HG02610 (cell line): ENCODE results near the gene RAPGEF3.
A peak's percentile ranks its signal among the peaks of the same experiment; 100 is the strongest.

Source experiments
- ATAC-seq: cut with Tn5 transposase; IDR thresholded peaks from one replicate; pipeline ENCODE4 v1.9.1; 2021; ENCODE audit warnings: mild to moderate bottlenecking, moderate library complexity; ENCODE audit not compliant: unreplicated experiment

The RAPGEF3 gene

GRCh38 chr12:47777151-47777550, 18.5 kb upstream of the RAPGEF3 start:
- no peak for ATAC-seq

DNA sequence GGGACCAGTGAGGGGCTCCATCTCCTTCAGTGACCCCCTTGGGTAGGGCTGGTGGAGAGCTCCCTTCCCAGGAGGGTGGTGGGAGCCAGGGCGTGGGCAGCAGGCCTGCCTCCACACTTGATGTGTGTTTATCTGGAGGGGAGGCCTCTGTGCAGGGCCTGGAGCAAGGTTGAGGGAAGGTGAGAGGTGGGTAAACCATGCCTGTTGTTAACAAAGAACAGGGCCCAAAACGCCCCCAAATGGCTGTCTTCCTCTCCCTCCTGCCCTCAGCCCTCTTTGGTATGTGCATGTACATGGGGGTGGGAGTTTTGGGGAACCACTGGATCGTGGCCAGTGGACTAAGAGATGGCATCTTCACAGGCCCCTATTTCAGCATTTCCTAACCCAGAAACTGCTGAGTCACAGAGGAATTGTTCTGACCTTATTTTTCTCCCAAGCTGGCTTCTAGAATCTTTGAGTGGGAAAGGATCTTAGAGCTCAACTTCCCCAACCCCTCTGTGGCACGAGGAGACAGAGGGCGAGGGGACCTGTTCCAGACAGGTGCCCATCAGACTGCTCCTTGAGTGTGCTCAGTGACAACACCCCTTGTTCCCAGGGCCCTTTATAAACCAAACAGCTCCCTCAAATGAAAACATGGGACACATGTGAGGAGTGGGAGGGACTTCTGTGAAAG, 17.9 kb upstream of the RAPGEF3 start:
- ATAC-seq: no peak

DNA sequence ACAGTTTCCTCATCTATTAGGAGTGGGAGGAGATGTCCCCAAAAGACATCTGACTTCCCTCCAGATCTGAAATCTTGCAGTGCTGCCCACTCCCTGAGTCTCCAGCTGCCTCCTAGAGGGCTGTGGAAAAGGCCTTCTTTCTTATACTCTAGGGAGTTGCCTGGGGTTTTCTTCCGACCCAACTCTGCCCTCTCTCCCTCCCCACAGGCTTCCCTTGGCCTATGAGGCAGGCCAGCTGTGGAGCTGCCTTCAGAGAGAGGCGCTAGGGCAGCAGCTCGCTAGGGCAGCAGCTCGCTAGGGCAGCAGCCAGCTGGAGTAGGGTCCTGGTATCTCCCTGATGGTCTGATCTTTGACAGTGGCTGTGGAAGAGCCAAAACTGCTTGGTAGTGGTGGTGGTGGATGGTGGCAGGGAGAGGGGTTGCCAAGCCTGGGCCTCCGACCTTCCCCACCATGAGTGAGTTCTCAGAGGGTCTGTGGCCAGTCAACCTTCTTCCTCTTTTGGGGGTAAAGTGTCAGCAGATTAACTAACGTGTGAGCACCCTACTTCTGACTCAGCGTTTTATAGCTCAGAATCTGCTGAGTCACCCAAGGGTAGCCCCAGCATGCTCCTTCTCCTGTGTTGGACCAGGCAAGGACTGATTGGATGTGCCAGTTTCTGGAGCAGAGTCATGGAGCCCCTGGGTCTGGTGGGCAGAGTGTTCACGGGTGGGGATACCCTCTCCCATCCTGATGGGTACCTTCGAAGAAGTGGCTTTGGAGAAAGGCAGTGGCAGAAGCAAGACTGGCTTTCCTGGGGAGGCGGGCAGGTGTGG, 16.6 kb upstream of the RAPGEF3 start:
- no peak for ATAC-seq

GRCh38 chr12:47774663-47775062, 16.0 kb upstream of the RAPGEF3 start:
- no peak for ATAC-seq

- no peak for ATAC-seq
Measured at GRCh38 chr12:47773858-47774580, 15.3 kb upstream of the RAPGEF3 start.

DNA sequence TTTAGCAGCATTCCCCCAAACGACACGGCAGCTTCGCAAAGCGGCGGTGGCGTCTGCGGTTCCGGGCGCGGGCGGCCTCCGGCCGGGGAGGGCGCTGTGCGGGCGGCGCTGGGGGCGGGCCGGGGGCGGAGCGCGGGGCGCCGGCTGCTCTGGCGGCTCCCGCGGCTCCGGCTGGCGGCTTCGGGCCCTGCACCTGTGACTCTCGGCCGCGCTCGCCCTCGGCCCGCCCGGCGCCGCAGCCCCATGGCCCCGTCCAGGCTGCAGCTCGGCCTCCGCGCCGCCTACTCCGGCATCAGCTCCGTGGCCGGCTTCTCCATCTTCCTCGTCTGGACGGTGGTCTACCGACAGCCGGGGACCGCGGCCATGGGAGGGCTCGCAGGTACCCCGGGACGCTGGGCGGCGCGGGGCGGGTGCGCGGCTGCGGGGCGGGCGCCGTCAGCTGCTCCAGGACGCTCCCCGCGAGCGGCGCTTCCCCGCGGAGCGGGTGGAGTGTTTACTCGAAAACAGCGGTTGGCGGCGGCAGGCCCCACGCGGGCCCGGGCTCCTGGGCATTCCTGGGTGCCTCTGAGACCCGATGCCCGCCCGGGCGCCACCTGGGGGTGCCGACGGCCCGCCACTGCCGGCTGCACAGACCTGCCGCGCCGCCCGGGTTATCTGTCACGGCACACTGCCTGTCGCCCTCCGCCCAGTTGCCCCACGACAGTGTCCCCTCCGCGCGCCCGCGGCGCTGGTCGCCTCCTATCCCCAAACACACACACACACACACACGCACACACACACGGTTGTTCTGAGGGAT, 14.6 kb upstream of the RAPGEF3 start, which contains the start of gene SLC48A1:
Gene SLC48A1, plus strand, starts transcription at position 177 of the 796 bp plus-strand sequence. Its CDS starts 67 bp downstream, at position 244.
- peak; percentile 71 for ATAC-seq

DNA sequence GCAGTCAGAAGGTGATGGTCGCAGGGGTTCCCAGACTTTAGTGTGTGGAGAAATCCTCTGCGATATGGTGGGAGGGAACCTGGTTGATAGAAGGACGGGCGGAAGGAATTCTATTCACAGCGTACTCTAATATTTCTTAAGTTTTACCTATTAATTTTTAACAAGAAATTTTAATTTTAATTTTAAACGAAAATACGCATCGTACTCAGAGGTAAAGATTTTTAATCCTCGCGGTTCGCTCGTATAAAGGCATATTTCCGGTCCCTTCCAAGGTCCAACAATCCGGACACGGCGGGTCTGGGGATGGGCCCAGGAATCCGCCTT, 14.0 kb upstream of the RAPGEF3 start:
- no peak for ATAC-seq

- ATAC-seq: no peak
Measured at GRCh38 chr12:47772094-47772660, 13.5 kb upstream of the RAPGEF3 start.

- no peak for ATAC-seq
Measured at GRCh38 chr12:47771304-47771703, 12.6 kb upstream of the RAPGEF3 start.

DNA sequence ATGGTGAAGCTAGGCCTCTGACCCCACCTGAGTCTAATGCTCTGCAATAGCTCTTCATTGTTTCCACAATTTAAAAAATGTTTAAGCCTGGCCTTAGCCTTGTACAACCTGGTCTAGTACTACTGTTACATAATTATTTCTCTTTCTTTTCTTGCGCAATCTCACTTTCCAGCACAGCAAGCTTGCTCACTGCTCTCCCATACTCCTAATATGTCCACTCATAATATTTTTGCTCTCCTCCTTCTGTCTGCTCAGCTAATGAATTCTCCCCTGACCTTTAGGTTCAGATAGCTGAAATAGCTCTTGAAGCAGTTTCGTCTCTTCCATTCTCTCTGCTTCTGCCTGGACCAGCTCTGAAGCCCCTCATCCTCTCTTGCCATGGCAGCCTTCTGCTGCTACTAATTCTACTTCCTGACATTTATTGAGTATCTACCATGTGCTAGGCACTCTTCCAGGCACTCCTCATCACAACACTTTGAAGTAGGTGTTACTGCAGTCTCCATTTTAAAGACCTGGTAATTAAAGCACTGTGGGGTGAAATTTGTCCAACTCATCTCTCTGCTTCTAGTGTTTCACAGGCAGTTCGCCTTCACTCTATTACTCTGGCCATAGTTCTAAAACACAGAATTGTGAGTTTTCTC, 11.5 kb upstream of the RAPGEF3 start:
- ATAC-seq: no peak

- ATAC-seq: no peak
Measured at GRCh38 chr12:47769234-47770085, 10.8 kb upstream of the RAPGEF3 start.

- no peak for ATAC-seq
Measured at GRCh38 chr12:47768323-47768811, 9.7 kb upstream of the RAPGEF3 start.

DNA sequence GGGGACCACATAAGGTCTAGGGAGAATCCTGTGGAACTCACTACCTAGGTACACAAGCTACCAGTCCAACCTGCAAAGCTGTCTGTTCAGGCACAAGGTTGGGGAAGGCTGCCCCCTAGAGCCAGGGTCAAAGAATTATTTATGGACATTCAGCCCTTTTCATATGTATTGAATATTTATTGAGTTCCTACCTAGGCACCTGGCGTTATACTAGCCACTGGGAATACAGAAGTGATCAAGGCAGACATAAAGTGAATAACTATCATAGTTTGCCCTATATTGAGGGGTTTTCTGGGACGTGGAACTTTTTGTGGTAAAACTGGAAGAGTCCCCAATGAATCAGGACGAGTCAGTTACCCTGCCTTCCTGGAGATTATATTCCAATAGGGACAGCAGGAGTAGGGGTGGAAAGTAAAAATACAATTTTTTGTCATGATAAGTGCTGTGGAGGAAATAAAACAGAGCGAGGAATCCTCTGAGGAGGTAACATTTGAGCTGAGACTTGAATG, 8.6 kb upstream of the RAPGEF3 start:
- ATAC-seq: no peak

DNA sequence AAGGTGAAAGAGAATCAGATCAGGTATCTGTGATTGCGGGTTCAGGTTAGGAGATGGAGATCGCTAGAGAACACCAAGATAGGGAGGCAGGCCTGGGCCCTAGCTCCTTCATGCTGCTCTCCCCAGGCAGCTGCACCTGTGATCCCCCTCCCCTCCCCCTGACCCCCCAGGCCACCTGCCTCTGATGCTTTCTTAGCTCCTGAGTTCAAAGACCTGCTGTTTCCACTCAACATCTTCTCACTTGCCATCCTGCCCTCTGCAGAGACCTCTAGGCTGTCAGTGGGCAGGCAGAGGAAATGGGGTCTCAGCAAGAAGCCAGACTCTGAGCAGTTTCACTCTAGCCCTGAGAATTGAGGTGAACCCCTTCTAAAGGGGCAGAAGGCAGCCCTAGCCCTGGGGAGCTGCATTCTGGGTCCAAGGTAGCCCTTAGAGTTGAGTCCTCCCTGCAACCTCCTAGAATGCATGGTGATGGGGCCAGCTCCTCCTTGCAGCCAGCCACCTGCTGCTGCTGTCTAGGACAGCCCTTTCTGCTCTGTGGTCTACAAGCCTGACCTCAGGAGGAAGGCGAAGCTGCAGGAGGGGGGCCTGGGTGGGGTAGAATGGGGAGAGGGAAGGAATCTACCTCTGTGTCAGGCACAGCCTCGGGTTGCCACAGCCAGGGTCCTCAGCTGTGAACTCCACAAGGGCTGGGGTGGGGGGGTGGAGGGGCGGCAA, 8.0 kb upstream of the RAPGEF3 start:
- ATAC-seq: no peak

- no peak for ATAC-seq
Measured at GRCh38 chr12:47763481-47764346, 5.0 kb upstream of the RAPGEF3 start.

DNA sequence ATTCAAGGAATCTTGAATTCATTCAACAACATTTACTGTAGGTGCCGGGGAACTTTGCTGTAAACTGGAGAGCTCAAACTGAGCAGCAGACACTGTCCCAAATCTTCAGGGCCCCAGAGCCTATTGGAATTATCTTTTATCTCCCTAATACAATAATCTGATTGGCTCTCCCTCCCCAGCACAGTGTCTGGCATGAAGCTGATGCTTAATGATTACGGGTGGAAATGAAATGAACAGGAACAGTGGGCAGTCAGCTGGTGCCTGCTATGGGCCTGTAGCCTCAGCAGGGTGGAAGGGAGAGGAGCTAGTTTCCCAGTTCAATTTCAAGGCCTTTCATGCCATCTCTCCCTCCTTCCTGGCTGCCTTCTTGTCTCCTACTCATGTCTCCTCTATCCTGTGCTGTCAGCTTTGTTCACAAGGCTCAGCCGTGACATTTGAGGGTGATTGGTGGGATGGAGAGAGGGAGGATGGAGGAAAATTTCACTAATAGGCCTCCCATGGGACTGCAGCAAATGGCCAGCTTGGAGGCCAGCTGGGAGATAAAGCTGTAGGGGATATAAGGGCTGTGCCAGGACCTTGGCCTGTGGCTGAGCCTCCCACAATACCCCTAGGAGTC, 4.3 kb upstream of the RAPGEF3 start:
- ATAC-seq: no peak

DNA sequence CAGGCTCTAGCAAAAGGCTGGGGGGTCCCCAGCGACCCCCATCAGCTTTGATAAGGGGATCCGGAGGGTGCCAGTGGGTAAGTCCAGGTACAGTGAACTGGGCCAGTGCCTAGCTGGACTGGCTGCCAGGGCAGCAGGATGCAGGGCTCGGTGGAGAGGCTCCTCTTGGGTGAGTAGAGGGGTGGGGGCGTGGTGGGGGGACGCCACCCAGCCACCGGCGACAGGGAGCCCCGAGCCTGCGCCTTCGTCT, 171 bp downstream of the RAPGEF3 start:
- no peak for ATAC-seq
